HepG2 (cell line): Measurements from ENCODE around the gene DST. TPM values are rescaled to one million over a fixed set of nuclear protein-coding genes. Genes with fewer than 3 reads are reported as not detected.

Source experiments
- ARNT2 ChIP-seq: sonication (generic); formaldehyde crosslinking; IDR thresholded peaks from 2 replicates; pipeline ENCODE4 v1.8.0; 2022; ENCODE audit warnings: mild to moderate bottlenecking, low read depth, missing genetic modification reagents, moderate library complexity
- CENPBD1 ChIP-seq: sonication (generic); formaldehyde crosslinking; IDR thresholded peaks from 2 replicates; pipeline ENCODE4 v1.8.0; 2022; ENCODE audit warnings: missing genetic modification reagents, low read depth, mild to moderate bottlenecking, borderline replicate concordance
- CSRNP1 ChIP-seq: sonication (generic); formaldehyde crosslinking; IDR thresholded peaks from 2 replicates; pipeline ENCODE4 v1.8.1; 2023; ENCODE audit warnings: mild to moderate bottlenecking, missing genetic modification reagents
- FLYWCH1 ChIP-seq: sonication (generic); formaldehyde crosslinking; IDR thresholded peaks from 2 replicates; pipeline ENCODE4 v1.8.1; 2023; ENCODE audit warnings: mild to moderate bottlenecking, missing genetic modification reagents
- GABPB1 ChIP-seq: IDR thresholded peaks from 2 replicates; pipeline ENCODE4 v1.6.1; 2016; ENCODE audit warnings: mild to moderate bottlenecking, missing genetic modification reagents, moderate library complexity, missing compliant biosample characterization
- JARID2 ChIP-seq: sonication (generic); formaldehyde crosslinking; IDR thresholded peaks from 2 replicates; pipeline ENCODE4 v1.8.1; 2023; ENCODE audit warnings: missing genetic modification reagents, inconsistent platforms; ENCODE audit not compliant: insufficient replicate concordance
- KLF6 ChIP-seq: IDR thresholded peaks from 2 replicates; pipeline ENCODE4 v1.8.0; 2016; ENCODE audit warnings: missing biosample characterization, missing genetic modification reagents
- MAFF ChIP-seq: IDR thresholded peaks from 2 replicates; pipeline ENCODE4 v1.6.1; 2011; ENCODE audit warnings: low read depth, low read length, improper control_type of control experiment
- MEIS2 ChIP-seq: sonication (generic); formaldehyde crosslinking; IDR thresholded peaks from 2 replicates; pipeline ENCODE4 v1.9.0; 2021; ENCODE audit warnings: mild to moderate bottlenecking, missing genetic modification reagents
- NFE2L2 ChIP-seq: fragments of 150-350 bp; IDR thresholded peaks from 2 replicates; pipeline ENCODE4 v1.6.1; 2014; ENCODE audit warnings: low read length
- POGK ChIP-seq: sonication (generic); formaldehyde crosslinking; conservative IDR thresholded peaks from 2 replicates; pipeline ENCODE4 v1.8.0; 2022; ENCODE audit warnings: mild to moderate bottlenecking, moderate library complexity, missing genetic modification reagents
- REPIN1 ChIP-seq: sonication (generic); formaldehyde crosslinking; IDR thresholded peaks from 2 replicates; pipeline ENCODE4 v1.8.0; 2022; ENCODE audit warnings: missing genetic modification reagents, low read depth, mild to moderate bottlenecking, borderline replicate concordance
- SKI ChIP-seq: fragments of 450-650 bp; IDR thresholded peaks from one replicate; pipeline ENCODE4 v1.6.1; 2018; ENCODE audit warnings: mild to moderate bottlenecking; ENCODE audit not compliant: partially characterized antibody
- SNAPC4 ChIP-seq: sonication (generic); formaldehyde crosslinking; IDR thresholded peaks from 2 replicates; pipeline ENCODE4 v1.4.0; 2020; ENCODE audit warnings: mild to moderate bottlenecking, missing genetic modification reagents
- SRY ChIP-seq: sonication (generic); formaldehyde crosslinking; IDR thresholded peaks from 2 replicates; pipeline ENCODE4 v1.8.0; 2022; ENCODE audit warnings: mild to moderate bottlenecking, missing genetic modification reagents
- THAP8 ChIP-seq: sonication (generic); formaldehyde crosslinking; IDR thresholded peaks from 2 replicates; pipeline ENCODE4 v1.5.1; 2020; ENCODE audit warnings: missing genetic modification reagents, mild to moderate bottlenecking, borderline replicate concordance
- ZNF256 ChIP-seq: sonication (generic); formaldehyde crosslinking; conservative IDR thresholded peaks from 2 replicates; pipeline ENCODE4 v1.4.0; 2020; ENCODE audit warnings: missing genetic modification reagents
- ZNF589 ChIP-seq: sonication (generic); formaldehyde crosslinking; conservative IDR thresholded peaks from 2 replicates; pipeline ENCODE4 v1.8.0; 2022; ENCODE audit warnings: mild to moderate bottlenecking, moderate library complexity, missing genetic modification reagents
- ZNF879 ChIP-seq: sonication (generic); formaldehyde crosslinking; IDR thresholded peaks from 2 replicates; pipeline ENCODE4 v1.8.1; 2023; ENCODE audit warnings: missing genetic modification reagents
- polyA plus RNA-seq, 8 experiments: library from polyadenylated mRNA; depleted of rRNA in 3 of 8; stranded (reverse) in 7 of 8; unstranded in 1 of 8; fragments of >200 nt; fragmentation: Illumina TruSeq in 4 of 8; extraction: Trizol in 4 of 8; gene quantifications; 2 replicates each; pipeline versions ENCODE4 v1.2.1 to v1.2.3, GENCODE V29; 2011 to 2016; ENCODE audit warnings: low read depth in 4 of 8, missing spikeins in 1 of 8, mixed read lengths in 1 of 8; ENCODE audit not compliant: insufficient read depth in 1 of 8
- total RNA-seq, 5 experiments: library from RNA; depleted of rRNA; stranded (reverse); fragments of >200 nt; fragmentation: Illumina TruSeq; extraction: Trizol; gene quantifications; 2 replicates each; pipeline ENCODE4 v1.2.3, GENCODE V29; 2016; ENCODE audit warnings: low read depth in 1 of 5

DST gene
- total and polyA plus RNA-seq, 2 of the 13 experiments (the other 11 are each of a cell fraction or from before 2014, with no cell fraction given) = 64.4 to 89.0 TPM

GRCh38 chr6:56450882-56451739 is 191.6 kb downstream of the DST start (continued):
- TF ChIP-seq KLF6 (no peak), FLYWCH1 (no peak), MEIS2 (CRISPR knock-in tag) (no peak), SRY (CRISPR knock-in tag) (no peak), ZNF879 (CRISPR knock-in tag) (no peak), REPIN1 (no peak), ZNF256 (CRISPR knock-in tag) (no peak), THAP8 (CRISPR knock-in tag) (no peak), CSRNP1 (no peak), NFE2L2 (peak; percentile 74), ARNT2 (CRISPR knock-in tag) (no peak), SNAPC4 (CRISPR knock-in tag) (no peak), CENPBD1 (CRISPR knock-in tag) (no peak), JARID2 (CRISPR knock-in tag) (no peak), MAFF (no peak), ZNF589 (CRISPR knock-in tag) (no peak), POGK (CRISPR knock-in tag) (no peak), SKI (no peak), GABPB1 (no peak)
